Measurements from ENCODE around the gene LDLRAD3. TPM values are rescaled to one million over a fixed set of nuclear protein-coding genes. Genes with fewer than 3 reads are reported as not detected.

Gene LDLRAD3
- total RNA-seq, 3 donors from 2014 or later, result 1.0 to 8.1 (median 2.0) TPM

GRCh38 chr11:36019722-36020121 lies 75.9 kb downstream of the LDLRAD3 start:
- no peak for DNase-seq
- Histone ChIP-seq H3K4me3 (no peak overlapping the region), H3K4me1 (ENCODE audit: low read depth) (no peaks in the 10 kb centered on the region), H3K36me3 (ENCODE audit: low read depth) (no peaks in the 10 kb centered on the region), H3K9me3 (no peaks in the 10 kb centered on the region)
- ATAC-seq, result no peak
- intact Hi-C loops (cut with DNase I, micrococcal nuclease), result no loop called here
- TF ChIP-seq CTCF (IDR thresholded peaks at IDR 0.05), result no peak

- no peak for ATAC-seq
- DNase-seq, result no peak
- Histone ChIP-seq H3K9me3 (no peaks in the 10 kb centered on the region), H3K4me1 (ENCODE audit: low read depth) (no peaks in the 10 kb centered on the region), H3K4me3 (no peak overlapping the region), H3K36me3 (ENCODE audit: low read depth) (no peaks in the 10 kb centered on the region)
- intact Hi-C loops (cut with DNase I, micrococcal nuclease), result no loop called here
- TF ChIP-seq CTCF (IDR thresholded peaks at IDR 0.05), result no peak
These were observed 79.0 kb downstream of the LDLRAD3 start for GRCh38 chr11:36022882-36023281.

- intact Hi-C loops (cut with DNase I, micrococcal nuclease), result no loop called here
- ATAC-seq, result no peak
- TF ChIP-seq CTCF (IDR thresholded peaks at IDR 0.05), result no peak
These were observed 80.1 kb downstream of the LDLRAD3 start for GRCh38 chr11:36023922-36024321.

GRCh38 chr11:36024716-36025115 lies 80.9 kb downstream of the LDLRAD3 start:
- no peak for DNase-seq
- no peak for ATAC-seq
- no peaks in the 10 kb centered on the region for H3K36me3 ChIP-seq (ENCODE audit: low read depth)

More at GRCh38 chr11:36023922-36024321, 80.1 kb downstream of the LDLRAD3 start:
- Histone ChIP-seq H3K9me3 (no peaks in the 10 kb centered on the region), H3K36me3 (ENCODE audit: low read depth) (no peaks in the 10 kb centered on the region), H3K4me3 (no peak overlapping the region), H3K4me1 (ENCODE audit: low read depth) (no peaks in the 10 kb centered on the region)
- DNase-seq, result no peak

GRCh38 chr11:36026315-36026968 lies 82.6 kb downstream of the LDLRAD3 start:
- ATAC-seq, result no peak
- no peak for DNase-seq

More at GRCh38 chr11:36024716-36025115, 80.9 kb downstream of the LDLRAD3 start:
- Histone ChIP-seq H3K9me3 (no peaks in the 10 kb centered on the region), H3K4me3 (no peak overlapping the region), H3K4me1 (ENCODE audit: low read depth) (no peaks in the 10 kb centered on the region)
- TF ChIP-seq CTCF (IDR thresholded peaks at IDR 0.05), result no peak
- intact Hi-C loops (cut with DNase I, micrococcal nuclease), result no loop called here

More at GRCh38 chr11:36026315-36026968, 82.6 kb downstream of the LDLRAD3 start:
- TF ChIP-seq CTCF (IDR thresholded peaks at IDR 0.05), result no peak
- H3K4me1 ChIP-seq (ENCODE audit: low read depth), result no peaks in the 10 kb centered on the region
- no peak overlapping the region for H3K4me3 ChIP-seq
- intact Hi-C loops (cut with DNase I, micrococcal nuclease), result no loop called here
- H3K9me3 ChIP-seq, result no peaks in the 10 kb centered on the region
- H3K36me3 ChIP-seq (ENCODE audit: low read depth), result no peaks in the 10 kb centered on the region
